Vagina (tissue), 2 donors: Measurements from ENCODE around the gene ITPR1. TPM values are rescaled to one million over a fixed set of nuclear protein-coding genes. Genes with fewer than 3 reads are reported as not detected.

Experiments used
- DNase-seq, 2 donors: peaks; one replicate each; pipeline ENCODE4 v3.0.0-alpha.2; 2017; ENCODE audit errors: extremely low spot score in 2 of 2
- H3K27ac ChIP-seq: fragments of 200-600 bp; sonication (generic); one replicate; pipeline ENCODE4 v1.5.1; 2019
- H3K27me3 ChIP-seq: fragments of 200-600 bp; sonication (generic); one replicate; pipeline ENCODE4 v1.5.1; 2019
- H3K36me3 ChIP-seq, 2 donors: fragments of 200-600 bp; sonication (generic); one replicate each; pipeline ENCODE4 v1.5.1; 2017 to 2019
- H3K4me1 ChIP-seq: fragments of 200-600 bp; sonication (generic); one replicate; pipeline ENCODE4 v1.5.1; 2019
- H3K4me3 ChIP-seq, 2 donors: fragments of 200-600 bp; sonication (generic); 1 replicate in 1 of 2; 2 replicates in 1 of 2; pipeline ENCODE4 v1.5.1; 2016 to 2019
- H3K9me3 ChIP-seq: fragments of 200-600 bp; sonication (generic); one replicate; pipeline ENCODE4 v1.5.1; 2019
- POLR2A ChIP-seq, 2 donors: fragments of 450-650 bp; IDR thresholded peaks; one replicate each; pipeline ENCODE4 v1.6.1; 2017; ENCODE audit warnings: antibody characterized with exemption in 2 of 2, mild to moderate bottlenecking in 2 of 2, moderate library complexity in 2 of 2
- POLR2AphosphoS5 ChIP-seq, 2 donors: sonication (generic); formaldehyde crosslinking; IDR thresholded peaks; one replicate each; pipeline ENCODE4 v1.9.0; 2017; ENCODE audit warnings: antibody characterized with exemption in 2 of 2, mild to moderate bottlenecking in 2 of 2, low read depth in 1 of 2; ENCODE audit not compliant: insufficient read depth in 1 of 2
- intact Hi-C: fragments of 100-400 bp; cut with DNase I; formaldehyde crosslinking; loops from one replicate; pipeline ENCODE4 v1.15.1; 2023
- total RNA-seq: library from RNA; depleted of rRNA; stranded (reverse); fragments of >200 nt; gene quantifications from one replicate; pipeline ENCODE4 v1.2.3, GENCODE V29; 2016
- TF ChIP-seq, protein P1 (sequence below), 3 experiments: fragments of 450-650 bp in 2 of 3; fragments of 200-600 bp in 1 of 3; sonication (generic) in 1 of 3; IDR thresholded peaks; one replicate each; pipeline ENCODE4 v1.5.1; 2017 to 2019; ENCODE audit warnings: antibody characterized with exemption in 3 of 3, mild to moderate bottlenecking in 2 of 3, moderate library complexity in 2 of 3

The ITPR1 gene
- total RNA-seq, 1 donor from 2014 or later, result 108 TPM

- intact Hi-C loops, result loop anchor here (5.0 kb wide), 2 partner anchors 78 to 157 kb away; no protein-coding TSS in a partner anchor
- Histone ChIP-seq H3K4me3 (no peak overlapping the region), H3K27me3 (no peaks in the 10 kb centered on the region), H3K9me3 (no peaks in the 10 kb centered on the region), H3K27ac (peak overlapping the region; percentile 79), H3K4me1 (peaks cover 67% of the 10 kb centered on the region), H3K36me3 (no peaks in the 10 kb centered on the region)
- TF ChIP-seq, protein P1, sequence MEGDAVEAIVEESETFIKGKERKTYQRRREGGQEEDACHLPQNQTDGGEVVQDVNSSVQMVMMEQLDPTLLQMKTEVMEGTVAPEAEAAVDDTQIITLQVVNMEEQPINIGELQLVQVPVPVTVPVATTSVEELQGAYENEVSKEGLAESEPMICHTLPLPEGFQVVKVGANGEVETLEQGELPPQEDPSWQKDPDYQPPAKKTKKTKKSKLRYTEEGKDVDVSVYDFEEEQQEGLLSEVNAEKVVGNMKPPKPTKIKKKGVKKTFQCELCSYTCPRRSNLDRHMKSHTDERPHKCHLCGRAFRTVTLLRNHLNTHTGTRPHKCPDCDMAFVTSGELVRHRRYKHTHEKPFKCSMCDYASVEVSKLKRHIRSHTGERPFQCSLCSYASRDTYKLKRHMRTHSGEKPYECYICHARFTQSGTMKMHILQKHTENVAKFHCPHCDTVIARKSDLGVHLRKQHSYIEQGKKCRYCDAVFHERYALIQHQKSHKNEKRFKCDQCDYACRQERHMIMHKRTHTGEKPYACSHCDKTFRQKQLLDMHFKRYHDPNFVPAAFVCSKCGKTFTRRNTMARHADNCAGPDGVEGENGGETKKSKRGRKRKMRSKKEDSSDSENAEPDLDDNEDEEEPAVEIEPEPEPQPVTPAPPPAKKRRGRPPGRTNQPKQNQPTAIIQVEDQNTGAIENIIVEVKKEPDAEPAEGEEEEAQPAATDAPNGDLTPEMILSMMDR (IDR thresholded peaks at IDR 0.05), result no peak
- TF ChIP-seq POLR2AphosphoS5 (IDR thresholded peaks at IDR 0.05; ENCODE audit: insufficient read depth in 1 of 2, low read depth in 1 of 2), result no peak
- TF ChIP-seq POLR2A (IDR thresholded peaks at IDR 0.05), result no peak
- DNase-seq, result no peak
Observed at GRCh38 chr3:4825436-4826236, 332.5 kb downstream of the ITPR1 start.

- Histone ChIP-seq H3K4me3 (no peak overlapping the region), H3K9me3 (no peaks in the 10 kb centered on the region), H3K27ac (peak overlapping the region; percentile 79), H3K27me3 (no peaks in the 10 kb centered on the region), H3K4me1 (peaks cover 75% of the 10 kb centered on the region), H3K36me3 (no peaks in the 10 kb centered on the region)
- no peak for DNase-seq
- TF ChIP-seq POLR2A (IDR thresholded peaks at IDR 0.05) (no peak), POLR2AphosphoS5 (IDR thresholded peaks at IDR 0.05; ENCODE audit: insufficient read depth in 1 of 2, low read depth in 1 of 2) (peak; percentile 30 to 82)
- TF ChIP-seq, protein P1 (IDR thresholded peaks at IDR 0.05), result no peak
- intact Hi-C loops, result loop anchor here (5.0 kb wide), 2 partner anchors 79 to 156 kb away; no protein-coding TSS in a partner anchor
Observed at GRCh38 chr3:4826237-4827100, 333.3 kb downstream of the ITPR1 start.

DNA sequence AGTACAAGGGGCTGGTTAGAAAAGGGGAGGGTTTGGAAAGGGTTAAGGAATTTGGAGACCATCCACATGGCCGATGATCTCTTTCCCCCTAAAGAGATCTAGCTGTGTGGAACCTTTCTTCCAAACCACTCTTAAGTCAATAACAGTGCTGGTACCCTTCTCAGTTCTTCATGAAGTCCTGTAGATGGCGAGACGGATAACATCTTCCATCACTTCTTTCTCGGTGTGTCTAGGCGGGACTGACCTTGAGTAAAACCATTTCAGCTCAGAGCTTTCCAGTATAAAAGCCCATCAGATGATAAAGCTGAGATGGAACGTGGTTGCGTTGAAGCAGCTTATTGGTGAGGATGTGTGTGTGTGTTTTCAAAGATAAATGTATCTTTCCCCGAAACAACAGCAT is 334.6 kb downstream of the ITPR1 start:
- Histone ChIP-seq H3K9me3 (no peaks in the 10 kb centered on the region), H3K27me3 (no peaks in the 10 kb centered on the region), H3K36me3 (no peaks in the 10 kb centered on the region), H3K4me3 (no peak overlapping the region), H3K27ac (peak overlapping the region; percentile 79), H3K4me1 (peaks cover 81% of the 10 kb centered on the region)
- no peak for DNase-seq
- intact Hi-C loops, result loop anchor here (5.0 kb wide), 2 partner anchors 80 to 155 kb away; no protein-coding TSS in a partner anchor
- TF ChIP-seq POLR2AphosphoS5 (IDR thresholded peaks at IDR 0.05; ENCODE audit: insufficient read depth in 1 of 2, low read depth in 1 of 2) (no peak), POLR2A (IDR thresholded peaks at IDR 0.05) (no peak)
- TF ChIP-seq, protein P1 (IDR thresholded peaks at IDR 0.05), result no peak

- Histone ChIP-seq H3K27ac (peak overlapping the region; percentile 79), H3K27me3 (no peaks in the 10 kb centered on the region), H3K9me3 (no peaks in the 10 kb centered on the region), H3K4me3 (no peak overlapping the region), H3K4me1 (peaks cover 81% of the 10 kb centered on the region), H3K36me3 (no peaks in the 10 kb centered on the region)
- TF ChIP-seq POLR2A (IDR thresholded peaks at IDR 0.05) (no peak), POLR2AphosphoS5 (IDR thresholded peaks at IDR 0.05; ENCODE audit: insufficient read depth in 1 of 2, low read depth in 1 of 2) (peak in 1 of 2 donors; percentile 52)
- DNase-seq, result no peak
- intact Hi-C loops, result loop anchor here (5.0 kb wide), 2 partner anchors 81 to 154 kb away; no protein-coding TSS in a partner anchor
Observed at GRCh38 chr3:4828279-4829030, 335.3 kb downstream of the ITPR1 start.

DNA sequence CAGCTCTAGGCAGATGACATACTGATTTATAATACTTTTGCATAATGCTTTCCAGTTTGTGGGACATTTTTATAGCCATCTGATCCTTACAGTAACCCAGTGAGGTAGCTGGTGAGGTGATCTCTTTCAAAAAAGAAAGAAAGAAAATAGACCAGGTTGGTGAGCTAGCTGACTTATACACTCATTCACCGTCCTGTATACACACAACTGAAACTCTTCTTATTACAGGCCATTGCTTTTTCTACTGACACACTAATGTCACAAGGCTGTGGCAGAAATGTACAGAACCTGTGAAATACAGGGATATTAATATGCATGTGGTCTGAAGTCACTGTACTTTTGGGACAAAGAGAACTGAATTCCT is 335.9 kb downstream of the ITPR1 start:
- DNase-seq, result no peak
- Histone ChIP-seq H3K27ac (peak overlapping the region; percentile 79), H3K27me3 (no peaks in the 10 kb centered on the region), H3K9me3 (no peaks in the 10 kb centered on the region), H3K4me1 (peaks cover 80% of the 10 kb centered on the region), H3K36me3 (no peaks in the 10 kb centered on the region), H3K4me3 (no peak overlapping the region)
- TF ChIP-seq POLR2AphosphoS5 (IDR thresholded peaks at IDR 0.05; ENCODE audit: insufficient read depth in 1 of 2, low read depth in 1 of 2) (no peak), POLR2A (IDR thresholded peaks at IDR 0.05) (no peak)
- TF ChIP-seq, protein P1 (IDR thresholded peaks at IDR 0.05), result no peak
- intact Hi-C loops, result loop anchor here (5.0 kb wide), 2 partner anchors 82 to 153 kb away; no protein-coding TSS in a partner anchor
